Natural killer cell (primary cell): Measurements from ENCODE around the gene GALE. TPM values are rescaled to one million over a fixed set of nuclear protein-coding genes. Genes with fewer than 3 reads are reported as not detected.
"Not testable (repeated sequence)": the region's sequence is repeated elsewhere in the genome, so short reads cannot be mapped to it uniquely, and the experiment has no call there.

ENCODE experiments used
- ATAC-seq, 3 donors: fragments of 150-1000 bp in 2 of 3; fragments of 200-7000 bp in 1 of 3; cut with Tn5 transposase; 1 replicate in 1 of 3; 2 replicates in 2 of 3; pipeline ENCODE4 v1.10.0; 2021; ENCODE audit warnings: mild to moderate bottlenecking in 2 of 3, moderate library complexity in 2 of 3
- DNase-seq, 2 donors: peaks; one replicate each; pipeline versions ENCODE4 v3.0.0 to v3.0.0-alpha.2; 2013 to 2021; ENCODE audit warnings: mixed read lengths in 1 of 2
- H3K27ac ChIP-seq: one replicate; pipeline ENCODE4 v1.5.1; 2013; ENCODE audit warnings: mild to moderate bottlenecking, low read length
- H3K27me3 ChIP-seq: one replicate; pipeline ENCODE4 v1.6.1; 2013; ENCODE audit warnings: low read length; ENCODE audit not compliant: control insufficient read depth, insufficient read depth
- H3K36me3 ChIP-seq: one replicate; pipeline ENCODE4 v1.6.1; 2013; ENCODE audit warnings: low read length; ENCODE audit not compliant: control insufficient read depth, insufficient read depth
- H3K4me1 ChIP-seq: one replicate; pipeline ENCODE4 v1.6.1; 2013; ENCODE audit warnings: low read length; ENCODE audit not compliant: control insufficient read depth, insufficient read depth
- H3K4me3 ChIP-seq: one replicate; pipeline ENCODE4 v1.5.1; 2013; ENCODE audit warnings: low read length
- H3K9me3 ChIP-seq: one replicate; pipeline ENCODE4 v1.6.1; 2013; ENCODE audit warnings: low read length; ENCODE audit not compliant: control insufficient read depth, insufficient read depth
- H3K27ac Mint-ChIP-seq, 2 donors: one replicate each; pipeline ENCODE4 v1.8.0; 2022; ENCODE audit warnings: mild to moderate bottlenecking in 2 of 2, mixed read lengths in 2 of 2, moderate library complexity in 1 of 2
- H3K27me3 Mint-ChIP-seq, 2 donors: one replicate each; pipeline ENCODE4 v1.8.0; 2022; ENCODE audit warnings: low read depth in 2 of 2, mixed read lengths in 2 of 2
- H3K36me3 Mint-ChIP-seq: one replicate; pipeline ENCODE4 v1.8.0; 2022; ENCODE audit warnings: mixed read lengths
- H3K4me1 Mint-ChIP-seq, 2 donors: one replicate each; pipeline ENCODE4 v1.8.0; 2022; ENCODE audit warnings: mixed read lengths in 2 of 2
- H3K4me3 Mint-ChIP-seq: one replicate; pipeline ENCODE4 v1.8.0; 2022; ENCODE audit warnings: mild to moderate bottlenecking, moderate library complexity, mixed read lengths
- H3K9me3 Mint-ChIP-seq, 2 donors: one replicate each; pipeline ENCODE4 v1.8.0; 2022; ENCODE audit warnings: mixed read lengths in 2 of 2
- CTCF ChIP-seq: fragments of 200-600 bp; IDR thresholded peaks from one replicate; pipeline ENCODE4 v1.8.0; 2022; ENCODE audit warnings: antibody characterized with exemption
- WGBS: methylation state at CpG from one replicate; pipeline ENCODE4 v1.1.7; 2013; ENCODE audit warnings: missing lambda C conversion rate; ENCODE audit not compliant: insufficient coverage; 5-methylcytosine and 5-hydroxymethylcytosine counted together
- intact Hi-C: fragments of 100-400 bp; cut with micrococcal nuclease; formaldehyde crosslinking; loops from one replicate; pipeline ENCODE4 v1.14.2; 2022
- total RNA-seq, 4 donors: library from RNA; stranded (reverse); fragments of 120-200 nt in 1 of 4; gene quantifications; one replicate each; pipeline versions ENCODE4 v1.2.3 to v1.2.4, GENCODE V29; 2013 to 2022

The GALE gene
- total RNA-seq, 3 donors from 2014 or later (not counting 1 experiment from before 2014, with no cell fraction given), result 12.8 to 20.3 (median 14.6) TPM

DNA sequence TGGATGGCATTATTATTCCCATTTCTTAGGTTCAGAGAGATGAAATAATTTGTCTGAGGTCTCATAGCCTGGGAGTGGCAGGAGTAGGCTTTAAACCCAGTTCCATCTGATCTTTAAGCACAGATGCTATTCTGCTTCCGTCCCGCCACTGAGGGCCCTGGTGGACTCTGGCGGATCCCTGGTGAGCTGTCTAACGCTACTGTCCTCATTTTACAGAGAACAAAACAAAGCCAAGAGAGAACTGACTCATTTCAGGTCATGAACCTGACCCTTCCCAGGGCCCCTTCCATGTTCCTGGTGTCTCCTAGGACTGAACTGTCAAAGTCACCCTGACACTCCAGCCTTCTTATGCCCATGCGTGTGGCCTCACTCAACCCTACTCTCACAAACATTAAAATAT lies 3.1 kb upstream of the GALE start:
- Mint-ChIP-seq H3K27me3 (no peaks in the 10 kb centered on the region), H3K27ac (no peak overlapping the region), H3K9me3 (no peaks in the 10 kb centered on the region), H3K4me1 (peaks cover 14 to 29% of the 10 kb centered on the region in 2 donors), H3K4me3 (peak overlapping the region; percentile 28), H3K36me3 (no peaks in the 10 kb centered on the region)
- ATAC-seq (no peak), DNase-seq (no peak)
- H3K27me3 ChIP-seq, result no peaks in the 10 kb centered on the region
- no peaks in the 10 kb centered on the region for H3K9me3 ChIP-seq
- H3K4me3 ChIP-seq, result no peak overlapping the region
- TF ChIP-seq CTCF, result no peak
- intact Hi-C loops, result no loop called here
- 95% methylated on average over 5 of the region's 5 CpGs for WGBS
- no peak overlapping the region for H3K27ac ChIP-seq
- H3K36me3 ChIP-seq, result peaks cover 7% of the 10 kb centered on the region
- peaks cover 25% of the 10 kb centered on the region for H3K4me1 ChIP-seq

- H3K4me3 ChIP-seq, H3K9me3 Mint-ChIP-seq, H3K27ac ChIP-seq, intact Hi-C loops, H3K27me3 ChIP-seq, H3K9me3 ChIP-seq, ATAC-seq, DNase-seq, H3K36me3 Mint-ChIP-seq, H3K27me3 Mint-ChIP-seq, H3K36me3 ChIP-seq: not testable (repeated sequence)
- Mint-ChIP-seq H3K4me3 (peak overlapping the region; percentile 31), H3K27ac (peak overlapping the region in 1 of 2 donors; percentile 92), H3K4me1 (peaks cover 16 to 31% of the 10 kb centered on the region in 2 donors)
- H3K4me1 ChIP-seq, result peaks cover 30% of the 10 kb centered on the region
- 97% methylated on average over 6 of the region's 7 CpGs for WGBS
Measured at GRCh38 chr1:23802809-23803342, 2.3 kb upstream of the GALE start.

DNA sequence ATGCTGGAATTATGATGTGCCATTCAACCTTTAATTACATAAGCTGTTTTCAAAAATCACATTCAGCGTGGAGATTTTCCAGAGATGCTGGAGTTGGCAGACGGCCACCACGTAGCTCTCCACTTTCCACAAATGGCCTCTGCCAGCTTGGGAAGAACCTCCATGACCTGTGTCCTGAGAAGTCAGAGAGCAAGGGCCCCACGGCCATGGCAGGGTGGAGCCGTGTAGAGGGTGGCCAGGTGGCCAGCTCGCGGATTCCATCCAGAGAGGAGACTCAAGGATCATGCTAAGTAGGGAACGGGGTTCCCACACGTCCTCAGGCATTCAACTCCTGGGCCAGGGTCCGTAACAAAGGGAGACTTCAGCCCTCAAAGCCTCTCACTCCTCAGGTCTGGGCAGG lies 1.3 kb upstream of the GALE start:
- Histone ChIP-seq H3K36me3 (peaks cover 8% of the 10 kb centered on the region), H3K27ac (no peak overlapping the region), H3K4me3 (no peak overlapping the region), H3K9me3 (no peaks in the 10 kb centered on the region), H3K27me3 (no peaks in the 10 kb centered on the region), H3K4me1 (peaks cover 30% of the 10 kb centered on the region)
- DNase-seq (no peak), ATAC-seq (no peak)
- WGBS, result 89% methylated on average over 10 of the region's 10 CpGs
- Mint-ChIP-seq H3K27me3 (no peaks in the 10 kb centered on the region), H3K9me3 (no peaks in the 10 kb centered on the region), H3K4me3 (peak overlapping the region; percentile 64), H3K4me1 (peaks cover 16 to 31% of the 10 kb centered on the region in 2 donors), H3K36me3 (no peaks in the 10 kb centered on the region), H3K27ac (peak overlapping the region; percentile 85 to 92)
- no peak for TF ChIP-seq CTCF
- intact Hi-C loops, result loop anchor here (2.0 kb wide), 1 partner anchor 67 kb away; the partner anchor contains the start of gene FUCA1

- peaks cover 12% of the 10 kb centered on the region for H3K36me3 ChIP-seq
- no peaks in the 10 kb centered on the region for H3K27me3 ChIP-seq
- peak overlapping the region; percentile 94 for H3K4me3 Mint-ChIP-seq
- H3K4me3 ChIP-seq, result peak overlapping the region; percentile 77
- H3K9me3 Mint-ChIP-seq, result no peaks in the 10 kb centered on the region
- ATAC-seq (no peak), DNase-seq (peak in 1 of 2 donors; percentile 16)
- H3K27ac ChIP-seq, result peak overlapping the region; percentile 88
- no peak for TF ChIP-seq CTCF
- peaks cover 16 to 31% of the 10 kb centered on the region in 2 donors for H3K4me1 Mint-ChIP-seq
- H3K4me1 ChIP-seq, result peaks cover 30% of the 10 kb centered on the region
- no peaks in the 10 kb centered on the region for H3K27me3 Mint-ChIP-seq
- peak overlapping the region; percentile 85 to 92 for H3K27ac Mint-ChIP-seq
- intact Hi-C loops, result loop anchor here (2.0 kb wide), 1 partner anchor 67 kb away; the partner anchor contains the start of gene FUCA1
- H3K36me3 Mint-ChIP-seq, result no peaks in the 10 kb centered on the region
- no peaks in the 10 kb centered on the region for H3K9me3 ChIP-seq
- 55% methylated on average over 19 of the region's 19 CpGs for WGBS
Measured at GRCh38 chr1:23801338-23801748, 789 bp upstream of the GALE start.
